ENCODE results near the gene EXOC3L1.
A peak's percentile ranks its signal among the peaks of the same experiment; 100 is the strongest.

The EXOC3L1 gene

GRCh38 chr16:67199011-67199807 lies 9.3 kb upstream of the EXOC3L1 start, which contains the start of gene ELMO3:
TSS of gene ELMO3 (plus strand) at chr16:67199131. CDS start at chr16:67199327, 196 bp downstream.
- Histone ChIP-seq H3K4me1 (peaks cover 0 to 24% (median 4%) of the 10 kb centered on the region in 4 donors), H3K4me3 (no peak within 1 kb of the TSS), H3K27me3 (no peaks in the 10 kb centered on the region), H3K36me3 (peaks cover 44 to 82% (median 63%) of the 10 kb centered on the region in 3 donors), H3K9me3 (no peaks in the 10 kb centered on the region), H3K27ac (peak within 1 kb of the TSS in 1 of 2 donors; percentile 11)
- intact Hi-C loops (cut with DNase I; ENCODE audit: low total_unique reads), result no loop called here
- DNase-seq, result no peak
- no peak for TF ChIP-seq CTCF (IDR thresholded peaks at IDR 0.05)

- no peak for DNase-seq
- TF ChIP-seq CTCF (IDR thresholded peaks at IDR 0.05), result peak; percentile 33 to 45
- intact Hi-C loops (cut with DNase I; ENCODE audit: low total_unique reads), result no loop called here
- H3K27ac ChIP-seq, result peak overlapping the region in 1 of 2 donors; percentile 11
- H3K36me3 ChIP-seq, result peaks cover 42 to 82% (median 63%) of the 10 kb centered on the region in 3 donors
- peaks cover 2 to 33% (median 10%) of the 10 kb centered on the region in 4 donors for H3K4me1 ChIP-seq
- H3K27me3 ChIP-seq, result no peaks in the 10 kb centered on the region
- no peaks in the 10 kb centered on the region for H3K9me3 ChIP-seq
- no peak overlapping the region for H3K4me3 ChIP-seq
Measured at GRCh38 chr16:67198238-67198734, 8.3 kb upstream of the EXOC3L1 start.

- intact Hi-C loops (cut with DNase I; ENCODE audit: low total_unique reads), result no loop called here
- H3K9me3 ChIP-seq, result no peaks in the 10 kb centered on the region
- H3K27me3 ChIP-seq, result no peaks in the 10 kb centered on the region
- no peak overlapping the region for H3K4me3 ChIP-seq
- peaks cover 8 to 39% (median 16%) of the 10 kb centered on the region in 4 donors for H3K4me1 ChIP-seq
- H3K36me3 ChIP-seq, result peaks cover 41 to 80% (median 59%) of the 10 kb centered on the region in 3 donors
- no peak for TF ChIP-seq CTCF (IDR thresholded peaks at IDR 0.05)
- no peak for DNase-seq
- H3K27ac ChIP-seq, result no peak overlapping the region
Measured at GRCh38 chr16:67197704-67198103, 7.8 kb upstream of the EXOC3L1 start.

- no peak for DNase-seq
- TF ChIP-seq CTCF (IDR thresholded peaks at IDR 0.05), result no peak
- intact Hi-C loops (cut with DNase I; ENCODE audit: low total_unique reads), result no loop called here
- Histone ChIP-seq H3K27me3 (no peaks in the 10 kb centered on the region), H3K4me3 (no peak overlapping the region), H3K27ac (no peak overlapping the region), H3K9me3 (no peaks in the 10 kb centered on the region), H3K36me3 (peaks cover 41 to 71% (median 51%) of the 10 kb centered on the region in 3 donors), H3K4me1 (peaks cover 12 to 43% (median 19%) of the 10 kb centered on the region in 4 donors)
Measured at GRCh38 chr16:67196881-67197280, 6.9 kb upstream of the EXOC3L1 start.

- H3K36me3 ChIP-seq, result peaks cover 41 to 59% (median 46%) of the 10 kb centered on the region in 3 donors
- H3K4me1 ChIP-seq, result peaks cover 12 to 49% (median 25%) of the 10 kb centered on the region in 4 donors
- intact Hi-C loops (cut with DNase I; ENCODE audit: low total_unique reads), result no loop called here
- no peaks in the 10 kb centered on the region for H3K27me3 ChIP-seq
- no peak for DNase-seq
- H3K9me3 ChIP-seq, result no peaks in the 10 kb centered on the region
- no peak for TF ChIP-seq CTCF (IDR thresholded peaks at IDR 0.05)
- H3K4me3 ChIP-seq, result no peak overlapping the region
- no peak overlapping the region for H3K27ac ChIP-seq
Measured at GRCh38 chr16:67195676-67196075, 5.7 kb upstream of the EXOC3L1 start.

All from tibial artery (tissue), 4 donors.